Suprapubic skin (tissue), 3 donors: ENCODE measurements around the gene GLIS1.

Experiments used
- POLR2AphosphoS5 ChIP-seq, 3 donors: sonication (generic); formaldehyde crosslinking; IDR thresholded peaks; one replicate each; pipeline ENCODE4 v1.6.1; 2017; ENCODE audit warnings: antibody characterized with exemption in 3 of 3
- TF ChIP-seq, protein P1 (sequence below), 2 donors: fragments of 200-600 bp in 1 of 2; fragments of 450-650 bp in 1 of 2; sonication (generic) in 1 of 2; IDR thresholded peaks; one replicate each; pipeline ENCODE4 v1.5.1; 2016 to 2019; ENCODE audit warnings: antibody characterized with exemption in 2 of 2, mild to moderate bottlenecking in 1 of 2, moderate library complexity in 1 of 2

GRCh38 chr1:53627031-53627430, 111.9 kb downstream of the GLIS1 start:
- TF ChIP-seq, protein P1, sequence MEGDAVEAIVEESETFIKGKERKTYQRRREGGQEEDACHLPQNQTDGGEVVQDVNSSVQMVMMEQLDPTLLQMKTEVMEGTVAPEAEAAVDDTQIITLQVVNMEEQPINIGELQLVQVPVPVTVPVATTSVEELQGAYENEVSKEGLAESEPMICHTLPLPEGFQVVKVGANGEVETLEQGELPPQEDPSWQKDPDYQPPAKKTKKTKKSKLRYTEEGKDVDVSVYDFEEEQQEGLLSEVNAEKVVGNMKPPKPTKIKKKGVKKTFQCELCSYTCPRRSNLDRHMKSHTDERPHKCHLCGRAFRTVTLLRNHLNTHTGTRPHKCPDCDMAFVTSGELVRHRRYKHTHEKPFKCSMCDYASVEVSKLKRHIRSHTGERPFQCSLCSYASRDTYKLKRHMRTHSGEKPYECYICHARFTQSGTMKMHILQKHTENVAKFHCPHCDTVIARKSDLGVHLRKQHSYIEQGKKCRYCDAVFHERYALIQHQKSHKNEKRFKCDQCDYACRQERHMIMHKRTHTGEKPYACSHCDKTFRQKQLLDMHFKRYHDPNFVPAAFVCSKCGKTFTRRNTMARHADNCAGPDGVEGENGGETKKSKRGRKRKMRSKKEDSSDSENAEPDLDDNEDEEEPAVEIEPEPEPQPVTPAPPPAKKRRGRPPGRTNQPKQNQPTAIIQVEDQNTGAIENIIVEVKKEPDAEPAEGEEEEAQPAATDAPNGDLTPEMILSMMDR (IDR thresholded peaks at IDR 0.05), result no peak
- TF ChIP-seq POLR2AphosphoS5 (IDR thresholded peaks at IDR 0.05), result no peak
